Epidermal melanocyte (primary cell): Measurements from ENCODE around the gene HDAC5.
A peak's percentile ranks its signal among the peaks of the same experiment; 100 is the strongest.
"Not testable (repeated sequence)": the region's sequence is repeated elsewhere in the genome, so short reads cannot be mapped to it uniquely, and the experiment has no call there.

Experiments used
- DNase-seq: peaks from one replicate; pipeline ENCODE4 v3.0.0; 2011; ENCODE audit warnings: low spot score; ENCODE audit not compliant: insufficient read length

The HDAC5 gene

GRCh38 chr17:44111777-44112176 is 11.7 kb downstream of the HDAC5 start:
- DNase-seq: no peak

- DNase-seq: peak; percentile 95
Measured at GRCh38 chr17:44110823-44111633, 12.4 kb downstream of the HDAC5 start.

- DNase-seq: no peak
Measured at GRCh38 chr17:44110011-44110686, 13.3 kb downstream of the HDAC5 start.

DNA sequence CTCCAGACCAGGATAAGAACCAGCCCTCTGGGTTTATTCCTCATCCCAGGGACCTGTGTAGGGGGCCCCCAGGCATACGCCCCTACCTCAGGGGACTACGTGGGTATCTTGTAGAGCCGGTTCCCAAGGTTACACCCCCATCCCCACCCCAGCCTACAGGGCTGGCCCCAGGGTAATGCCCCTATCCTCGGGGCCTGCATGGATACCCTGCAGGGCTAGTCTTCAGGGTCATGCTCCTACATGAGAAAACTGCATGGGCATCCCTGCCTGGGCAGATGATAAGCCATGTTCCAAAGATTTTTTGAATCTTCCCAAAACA is 14.2 kb downstream of the HDAC5 start:
- DNase-seq: no peak

- peak; percentile 48 for DNase-seq
Measured at GRCh38 chr17:44108440-44109311, 14.8 kb downstream of the HDAC5 start.

GRCh38 chr17:44106801-44107200 is 16.6 kb downstream of the HDAC5 start:
- no peak for DNase-seq

- no peak for DNase-seq
Measured at GRCh38 chr17:44105941-44106340, 17.5 kb downstream of the HDAC5 start.

GRCh38 chr17:44105483-44105882 is 18.0 kb downstream of the HDAC5 start:
- no peak for DNase-seq

- DNase-seq: no peak
Measured at GRCh38 chr17:44102849-44103622, 20.4 kb downstream of the HDAC5 start.

DNA sequence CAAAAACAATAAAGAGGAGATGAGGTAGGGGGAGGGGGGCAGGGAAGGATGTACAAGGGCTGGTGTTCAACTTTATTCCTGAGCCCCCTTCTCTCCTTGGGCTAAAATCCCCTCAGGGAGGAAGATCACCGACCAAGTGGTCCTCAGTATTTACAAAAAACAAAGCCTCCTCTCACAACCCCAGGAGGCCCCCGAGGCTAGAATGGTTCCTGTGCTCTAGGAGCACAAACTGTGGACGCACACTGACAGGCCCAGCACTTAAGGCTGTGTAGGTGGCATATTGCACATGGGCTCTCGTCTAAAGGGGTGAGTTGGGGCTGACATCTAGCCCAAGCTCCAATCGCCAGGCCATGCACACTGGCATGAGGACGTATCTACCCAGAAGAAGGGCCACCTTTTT is 21.6 kb downstream of the HDAC5 start:
- not testable (repeated sequence) for DNase-seq

- no peak for DNase-seq
Measured at GRCh38 chr17:44097110-44097958, 26.1 kb downstream of the HDAC5 start.

DNA sequence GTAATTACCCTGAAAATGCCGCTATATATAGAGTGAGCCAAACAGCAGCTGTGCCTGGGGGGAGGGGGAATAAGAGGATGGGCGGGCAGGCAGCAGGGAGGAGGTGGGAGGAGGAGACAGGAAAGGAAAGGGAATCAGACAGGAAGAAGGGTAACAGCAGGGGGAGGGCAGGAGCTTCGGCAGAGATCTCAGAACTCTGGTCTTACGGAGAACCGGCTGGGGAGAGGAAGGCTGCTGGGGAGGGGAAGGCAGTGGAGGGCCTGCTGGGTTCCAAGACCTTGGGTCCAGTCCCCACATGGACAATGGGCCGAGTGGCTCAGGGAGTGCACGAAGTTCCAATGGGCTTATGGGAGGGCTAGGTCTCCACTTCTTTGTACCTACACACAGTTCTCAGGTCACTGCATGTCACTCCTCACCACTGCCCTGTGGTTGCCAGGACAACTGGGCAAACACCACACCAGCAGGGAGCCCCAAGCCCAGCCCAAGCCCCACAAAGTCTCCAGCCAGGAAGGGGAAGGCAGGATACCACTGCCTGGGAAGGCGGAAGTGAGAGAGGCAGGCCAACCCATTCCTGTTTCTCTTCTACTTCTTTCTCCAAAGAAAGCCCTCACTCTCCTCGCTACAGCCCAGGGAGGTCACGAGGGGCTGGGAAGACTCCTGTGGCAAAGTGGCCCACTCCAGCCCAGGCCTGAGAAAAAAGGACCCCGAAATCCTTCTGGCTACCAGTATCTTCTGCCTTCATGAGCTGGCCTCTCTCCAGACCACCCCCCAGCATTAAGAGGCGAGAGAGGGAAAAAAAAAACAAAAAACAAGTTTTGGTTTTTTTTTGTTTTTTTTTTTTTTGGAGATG is 27.6 kb downstream of the HDAC5 start:
- peak; percentile 76 for DNase-seq

DNA sequence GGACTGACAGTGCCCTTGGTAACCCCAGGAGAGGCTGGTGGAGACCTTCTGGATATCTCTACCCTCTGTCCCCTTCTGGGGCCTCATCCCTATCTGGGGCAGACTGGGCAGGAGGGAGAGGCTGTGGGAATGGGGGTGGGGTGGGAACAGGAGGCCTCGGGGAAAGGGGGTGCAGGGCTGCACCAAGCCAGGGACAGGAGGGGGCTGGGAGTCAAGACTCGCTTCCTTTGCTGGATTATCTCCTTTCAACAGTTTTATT is 28.1 kb downstream of the HDAC5 start:
- no peak for DNase-seq

GRCh38 chr17:44094701-44095387 is 28.6 kb downstream of the HDAC5 start:
- no peak for DNase-seq

GRCh38 chr17:44093231-44093900 is 30.1 kb downstream of the HDAC5 start:
- no peak for DNase-seq

GRCh38 chr17:44092051-44092450 is 31.4 kb downstream of the HDAC5 start:
- no peak for DNase-seq

DNA sequence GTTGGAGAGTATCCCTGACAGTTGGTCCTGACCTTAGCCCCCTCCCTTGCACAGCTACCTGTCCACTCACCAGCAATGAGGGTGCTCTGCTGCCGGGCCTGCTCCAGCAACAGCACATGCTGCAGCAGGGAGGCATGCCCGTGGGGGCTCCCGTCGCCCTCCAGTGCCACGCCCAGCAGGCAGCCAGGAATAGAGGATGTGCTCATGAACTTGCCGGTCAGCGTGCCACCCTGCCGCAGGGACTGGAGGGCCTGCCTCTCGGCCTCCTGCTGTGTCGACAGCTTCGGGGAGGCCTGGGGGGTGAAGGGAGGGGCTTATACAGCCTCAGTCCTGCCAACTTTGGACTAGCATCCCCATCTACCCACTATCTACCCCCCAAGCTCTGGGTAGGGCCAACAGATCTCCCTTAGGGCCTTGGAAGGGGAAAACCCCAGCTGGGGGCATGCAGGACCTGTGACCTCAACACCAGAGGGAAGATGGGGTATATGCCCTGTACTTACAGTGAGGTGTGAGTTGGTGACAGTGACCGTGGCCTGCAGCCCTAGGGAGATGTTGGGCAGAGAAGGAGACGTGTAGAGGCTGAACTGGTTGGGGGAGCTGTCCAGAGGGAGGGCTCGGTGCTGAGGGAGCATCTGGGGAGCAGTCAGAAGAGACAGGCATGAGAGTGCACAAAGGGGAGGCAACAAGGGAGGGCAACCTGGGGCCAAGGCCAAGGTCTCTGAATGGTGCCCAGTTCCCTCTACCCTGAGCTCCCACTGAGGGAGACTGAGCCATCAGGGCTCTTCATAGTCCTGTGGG is 32.0 kb downstream of the HDAC5 start:
- no peak for DNase-seq

- no peak for DNase-seq
Measured at GRCh38 chr17:44088254-44088653, 35.2 kb downstream of the HDAC5 start.
